ENCODE data around the gene PTPRN2. TPM values are rescaled to one million over a fixed set of nuclear protein-coding genes. Genes with fewer than 3 reads are reported as not detected.
"Not testable (repeated sequence)": the region's sequence is repeated elsewhere in the genome, so short reads cannot be mapped to it uniquely, and the experiment has no call there.

PTPRN2 gene
- total RNA-seq, 1 donor from 2014 or later: 0.41 TPM

- H3K4me3 Mint-ChIP-seq: no peak overlapping the region
- intact Hi-C loops (cut with micrococcal nuclease): no loop called here
- peaks cover 42% of the 10 kb centered on the region for H3K9me3 Mint-ChIP-seq
Measured at GRCh38 chr7:158176561-158177173, 411.0 kb downstream of the PTPRN2 start.

DNA sequence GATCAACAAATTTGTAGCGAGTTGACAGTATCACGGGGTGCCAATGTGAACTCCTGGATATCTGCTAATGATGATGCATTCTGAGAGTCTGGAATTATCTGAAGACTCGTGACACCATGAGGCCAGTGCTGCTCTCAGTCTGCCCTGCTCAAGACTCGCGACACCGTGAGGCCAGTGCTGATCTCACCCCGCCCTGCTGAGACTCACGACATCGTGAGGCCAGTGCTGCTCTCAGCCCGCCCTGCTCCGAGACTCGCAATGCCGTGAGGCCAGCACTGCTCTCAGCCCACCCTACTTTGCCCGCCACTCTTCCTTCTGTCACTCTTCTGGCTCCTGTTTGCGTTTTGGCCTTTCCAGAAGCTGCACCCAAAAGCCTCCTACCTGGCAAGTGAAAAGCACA is 411.8 kb downstream of the PTPRN2 start:
- no peak for DNase-seq (ENCODE audit: low spot score)
- Mint-ChIP-seq H3K27me3 (ENCODE audit: insufficient read depth) (no peaks in the 10 kb centered on the region), H3K4me1 (ENCODE audit: low read depth) (no peaks in the 10 kb centered on the region), H3K4me3 (no peak overlapping the region), H3K36me3 (ENCODE audit: low read depth) (no peaks in the 10 kb centered on the region), H3K27ac (no peak overlapping the region), H3K9me3 (peaks cover 42% of the 10 kb centered on the region)
- intact Hi-C loops (cut with micrococcal nuclease): no loop called here

More at GRCh38 chr7:158176561-158177173, 411.0 kb downstream of the PTPRN2 start:
- Mint-ChIP-seq H3K36me3 (ENCODE audit: low read depth) (no peaks in the 10 kb centered on the region), H3K27ac (no peak overlapping the region), H3K27me3 (ENCODE audit: insufficient read depth) (no peaks in the 10 kb centered on the region), H3K4me1 (ENCODE audit: low read depth) (no peaks in the 10 kb centered on the region)
- DNase-seq (ENCODE audit: low spot score): no peak

DNA sequence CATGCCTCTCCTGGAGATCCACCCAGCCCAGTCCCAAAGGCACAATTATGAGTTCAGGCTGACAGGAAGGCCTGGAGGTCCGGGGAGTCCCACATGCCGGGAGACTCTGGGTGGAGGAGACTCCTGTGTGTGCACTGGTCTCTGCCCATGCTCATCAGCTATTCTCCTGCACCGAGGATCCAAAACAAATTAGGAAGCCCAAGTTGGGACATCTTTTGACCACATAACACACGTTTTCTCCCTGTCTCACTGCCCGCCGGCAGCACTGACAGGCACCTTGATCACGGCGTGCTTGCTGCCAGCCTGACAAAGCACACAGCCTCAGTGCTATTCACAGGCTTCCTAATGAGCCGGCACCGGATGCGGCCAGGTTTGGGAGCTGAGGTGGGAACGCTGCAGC is 412.7 kb downstream of the PTPRN2 start:
- no peak for DNase-seq (ENCODE audit: low spot score)
- Mint-ChIP-seq H3K36me3 (ENCODE audit: low read depth) (no peaks in the 10 kb centered on the region), H3K4me1 (ENCODE audit: low read depth) (no peaks in the 10 kb centered on the region), H3K4me3 (no peak overlapping the region), H3K27me3 (ENCODE audit: insufficient read depth) (no peaks in the 10 kb centered on the region), H3K27ac (no peak overlapping the region), H3K9me3 (peaks cover 42% of the 10 kb centered on the region)
- intact Hi-C loops (cut with micrococcal nuclease): no loop called here

- no peaks in the 10 kb centered on the region for H3K36me3 Mint-ChIP-seq (ENCODE audit: low read depth)
- H3K27ac Mint-ChIP-seq: no peak overlapping the region
- H3K4me3 Mint-ChIP-seq: no peak overlapping the region
- H3K27me3 Mint-ChIP-seq (ENCODE audit: insufficient read depth): no peaks in the 10 kb centered on the region
- intact Hi-C loops (cut with micrococcal nuclease): no loop called here
- no peaks in the 10 kb centered on the region for H3K4me1 Mint-ChIP-seq (ENCODE audit: low read depth)
- peaks cover 21% of the 10 kb centered on the region for H3K9me3 Mint-ChIP-seq
- no peak for DNase-seq (ENCODE audit: low spot score)
Measured at GRCh38 chr7:158167373-158167772, 420.2 kb downstream of the PTPRN2 start.

GRCh38 chr7:158166386-158167340 is 421.0 kb downstream of the PTPRN2 start:
- no peak for DNase-seq (ENCODE audit: low spot score)
- Mint-ChIP-seq H3K36me3 (ENCODE audit: low read depth) (no peaks in the 10 kb centered on the region), H3K27ac (no peak overlapping the region), H3K4me1 (ENCODE audit: low read depth) (no peaks in the 10 kb centered on the region), H3K4me3 (no peak overlapping the region), H3K27me3 (ENCODE audit: insufficient read depth) (no peaks in the 10 kb centered on the region), H3K9me3 (peaks cover 18% of the 10 kb centered on the region)
- intact Hi-C loops (cut with micrococcal nuclease): no loop called here

DNA sequence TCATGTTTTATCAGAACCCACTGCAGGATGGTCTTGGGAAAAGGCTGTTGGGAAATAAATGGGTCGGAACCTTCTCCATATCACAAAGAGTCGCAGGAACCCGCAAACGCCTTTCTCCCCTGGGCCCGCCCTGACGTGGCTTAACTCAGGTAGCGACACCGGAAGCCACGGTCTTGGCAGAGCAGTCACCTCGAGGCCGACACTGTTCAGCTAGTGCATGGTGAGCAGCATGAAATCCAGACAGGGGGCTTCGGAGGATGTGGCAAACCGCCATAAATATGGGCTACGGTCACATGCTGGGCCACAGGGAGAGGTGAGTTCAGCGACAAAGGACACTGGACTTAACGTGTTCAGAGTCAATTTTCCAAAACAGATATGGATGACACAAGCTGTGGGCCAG is 421.9 kb downstream of the PTPRN2 start:
- H3K36me3 Mint-ChIP-seq (ENCODE audit: low read depth): no peaks in the 10 kb centered on the region
- no peaks in the 10 kb centered on the region for H3K4me1 Mint-ChIP-seq (ENCODE audit: low read depth)
- no peak overlapping the region for H3K4me3 Mint-ChIP-seq
- intact Hi-C loops (cut with micrococcal nuclease): no loop called here
- no peak for DNase-seq (ENCODE audit: low spot score)
- no peaks in the 10 kb centered on the region for H3K27me3 Mint-ChIP-seq (ENCODE audit: insufficient read depth)
- no peak overlapping the region for H3K27ac Mint-ChIP-seq
- H3K9me3 Mint-ChIP-seq: peaks cover 18% of the 10 kb centered on the region

DNA sequence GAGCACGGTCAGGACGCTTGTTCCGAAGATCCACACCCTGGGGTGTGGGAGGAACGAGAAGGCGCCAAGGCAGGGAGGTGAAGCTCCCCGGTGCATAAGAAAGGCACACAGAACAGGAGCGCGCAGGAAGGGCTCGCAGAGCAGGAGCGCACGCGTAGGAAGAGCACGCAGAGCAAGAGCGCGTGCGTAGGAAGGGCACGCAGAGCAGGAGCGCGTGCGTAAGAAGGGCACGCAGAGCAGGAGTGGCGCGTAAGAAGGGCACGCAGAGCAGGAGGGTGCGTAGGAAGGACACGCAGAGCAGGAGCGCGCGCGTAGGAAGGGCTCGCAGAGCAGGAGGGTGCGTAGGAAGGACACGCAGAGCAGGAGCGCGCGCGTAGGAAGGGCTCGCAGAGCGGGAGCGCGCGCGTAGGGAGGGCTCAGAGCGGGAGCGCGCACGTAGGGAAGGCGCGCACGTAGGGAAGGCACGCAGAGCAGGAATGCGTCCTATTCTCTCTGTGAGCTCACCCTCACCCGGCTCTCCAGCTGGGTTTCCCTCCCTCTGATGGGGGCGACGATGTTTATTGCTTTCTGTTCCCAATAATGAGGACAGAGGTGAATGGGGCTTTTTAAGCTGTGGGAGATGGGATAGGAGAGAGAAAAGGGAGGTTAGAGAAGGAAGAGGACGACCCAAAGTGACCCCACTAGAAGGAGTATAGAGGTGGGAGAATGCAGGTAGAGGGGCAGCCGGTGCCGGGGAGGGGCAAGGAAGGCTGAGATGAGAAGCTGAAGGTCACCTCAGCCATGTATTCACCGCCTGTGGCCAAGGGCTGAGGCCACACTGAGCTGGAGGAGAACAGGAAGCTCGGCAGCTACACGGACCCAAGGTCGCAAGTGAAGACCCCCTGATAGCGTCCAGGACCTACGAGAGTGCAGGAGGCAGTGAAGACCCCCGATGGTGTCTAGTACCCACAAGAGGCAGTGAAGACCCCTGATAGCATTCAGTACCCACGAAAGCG is 423.2 kb downstream of the PTPRN2 start:
- DNase-seq (ENCODE audit: low spot score): no peak
- no peaks in the 10 kb centered on the region for H3K27me3 Mint-ChIP-seq (ENCODE audit: insufficient read depth)
- no peak overlapping the region for H3K27ac Mint-ChIP-seq
- no peak overlapping the region for H3K4me3 Mint-ChIP-seq
- no peaks in the 10 kb centered on the region for H3K4me1 Mint-ChIP-seq (ENCODE audit: low read depth)
- no peaks in the 10 kb centered on the region for H3K36me3 Mint-ChIP-seq (ENCODE audit: low read depth)
- intact Hi-C loops (cut with micrococcal nuclease): no loop called here
- H3K9me3 Mint-ChIP-seq: peaks cover 18% of the 10 kb centered on the region

GRCh38 chr7:158161194-158161593 is 426.4 kb downstream of the PTPRN2 start:
- no peaks in the 10 kb centered on the region for H3K4me1 Mint-ChIP-seq (ENCODE audit: low read depth)
- intact Hi-C loops (cut with micrococcal nuclease): no loop called here
- no peak overlapping the region for H3K27ac Mint-ChIP-seq
- no peaks in the 10 kb centered on the region for H3K27me3 Mint-ChIP-seq (ENCODE audit: insufficient read depth)
- peaks cover 27% of the 10 kb centered on the region for H3K9me3 Mint-ChIP-seq
- no peak for DNase-seq (ENCODE audit: low spot score)
- no peaks in the 10 kb centered on the region for H3K36me3 Mint-ChIP-seq (ENCODE audit: low read depth)
- no peak overlapping the region for H3K4me3 Mint-ChIP-seq

DNA sequence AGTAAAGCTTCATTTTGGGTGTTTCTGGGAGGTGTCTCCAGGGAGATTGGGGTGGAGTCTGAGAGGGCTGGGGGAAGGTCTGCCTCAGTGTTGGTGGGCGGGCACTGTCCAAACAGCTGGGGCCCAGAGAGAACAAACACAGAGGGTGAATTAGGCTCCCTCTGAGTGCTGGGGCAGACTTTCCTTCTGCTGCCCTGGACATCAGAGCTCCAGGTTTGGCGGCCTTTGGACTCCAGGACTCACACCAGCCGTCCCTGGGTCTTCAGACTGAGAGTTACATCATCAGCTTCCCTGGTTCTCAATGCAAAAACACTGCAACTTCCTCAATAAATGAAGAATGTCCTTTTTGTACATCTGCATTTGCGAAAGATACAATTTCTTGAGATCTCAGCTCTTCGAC is 427.4 kb downstream of the PTPRN2 start:
- H3K4me3 Mint-ChIP-seq: no peak overlapping the region
- H3K9me3 Mint-ChIP-seq: peaks cover 35% of the 10 kb centered on the region
- no peaks in the 10 kb centered on the region for H3K36me3 Mint-ChIP-seq (ENCODE audit: low read depth)
- no peaks in the 10 kb centered on the region for H3K27me3 Mint-ChIP-seq (ENCODE audit: insufficient read depth)
- DNase-seq (ENCODE audit: low spot score): no peak
- H3K4me1 Mint-ChIP-seq (ENCODE audit: low read depth): no peaks in the 10 kb centered on the region
- H3K27ac Mint-ChIP-seq: no peak overlapping the region
- intact Hi-C loops (cut with micrococcal nuclease): no loop called here

DNA sequence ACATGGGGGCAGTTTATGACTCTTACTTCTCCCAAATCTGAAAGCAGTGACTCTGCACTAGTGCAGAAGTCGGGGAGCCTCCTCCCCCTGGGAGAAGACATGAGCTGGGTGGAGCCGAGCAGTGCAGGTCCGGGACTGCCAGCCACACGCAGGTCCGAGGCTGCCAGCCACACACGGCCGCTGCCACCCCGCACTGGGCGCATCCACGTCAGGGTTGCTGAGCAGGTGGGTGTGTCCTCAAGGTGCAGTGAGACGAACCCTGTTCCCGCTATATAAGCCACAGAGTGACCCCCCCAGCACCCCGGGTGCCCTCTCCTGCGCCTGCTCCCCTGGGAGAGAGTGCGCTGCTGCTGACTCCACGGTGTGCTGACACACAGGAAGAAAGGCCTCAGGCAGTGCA is 430.2 kb downstream of the PTPRN2 start:
- no peaks in the 10 kb centered on the region for H3K36me3 Mint-ChIP-seq (ENCODE audit: low read depth)
- no peaks in the 10 kb centered on the region for H3K27me3 Mint-ChIP-seq (ENCODE audit: insufficient read depth)
- H3K4me1 Mint-ChIP-seq (ENCODE audit: low read depth): no peaks in the 10 kb centered on the region
- peaks cover 19% of the 10 kb centered on the region for H3K9me3 Mint-ChIP-seq
- intact Hi-C loops (cut with micrococcal nuclease): no loop called here
- DNase-seq (ENCODE audit: low spot score): no peak
- H3K4me3 Mint-ChIP-seq: no peak overlapping the region
- H3K27ac Mint-ChIP-seq: no peak overlapping the region

DNA sequence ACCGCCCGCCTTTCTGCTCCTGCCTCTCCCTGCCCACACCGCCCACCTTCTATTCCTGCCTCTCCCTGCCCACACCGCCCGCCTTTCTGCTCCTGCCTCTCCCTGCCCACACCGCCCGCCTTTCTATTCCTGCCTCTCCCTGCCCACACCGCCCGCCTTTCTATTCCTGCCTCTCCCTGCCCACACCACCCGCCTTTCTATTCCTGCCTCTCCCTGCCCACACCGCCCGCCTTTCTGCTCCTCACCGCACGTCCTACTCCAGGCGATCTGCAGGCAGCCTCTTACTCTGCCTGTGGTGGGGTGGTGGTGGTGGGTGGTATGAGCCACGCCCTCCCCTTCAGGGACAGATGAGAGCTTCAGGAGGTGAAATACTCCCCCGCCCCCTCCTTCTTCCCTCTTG is 436.4 kb downstream of the PTPRN2 start:
- H3K4me3 Mint-ChIP-seq; H3K27me3 Mint-ChIP-seq (ENCODE audit: insufficient read depth); H3K4me1 Mint-ChIP-seq (ENCODE audit: low read depth); H3K27ac Mint-ChIP-seq; H3K36me3 Mint-ChIP-seq (ENCODE audit: low read depth); intact Hi-C loops (cut with micrococcal nuclease): not testable (repeated sequence)
- peak; percentile 18 for DNase-seq (ENCODE audit: low spot score)
- peaks cover 28% of the 10 kb centered on the region for H3K9me3 Mint-ChIP-seq

DNA sequence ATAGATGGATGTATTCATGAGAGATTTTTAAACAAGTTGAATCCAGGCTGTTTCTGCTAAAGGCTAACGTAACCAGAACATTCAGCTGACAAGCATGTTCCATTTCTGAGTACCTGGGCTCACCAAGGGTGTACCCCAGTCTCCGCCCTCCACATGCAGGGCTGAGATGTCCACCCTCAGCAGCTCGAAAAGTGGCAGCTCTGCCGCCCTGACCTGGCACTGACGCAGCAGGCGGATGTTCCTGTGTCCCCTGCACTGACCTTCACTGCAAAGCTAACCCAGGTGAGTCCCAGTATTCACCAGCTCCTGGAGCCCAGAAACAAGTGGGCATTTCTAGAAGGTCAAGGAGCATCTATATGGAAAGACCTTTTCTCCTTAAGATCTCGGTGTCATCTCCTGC is 437.4 kb downstream of the PTPRN2 start:
- intact Hi-C loops (cut with micrococcal nuclease): no loop called here
- no peaks in the 10 kb centered on the region for H3K27me3 Mint-ChIP-seq (ENCODE audit: insufficient read depth)
- no peak overlapping the region for H3K27ac Mint-ChIP-seq
- no peak overlapping the region for H3K4me3 Mint-ChIP-seq
- peaks cover 27% of the 10 kb centered on the region for H3K9me3 Mint-ChIP-seq
- no peak for DNase-seq (ENCODE audit: low spot score)
- no peaks in the 10 kb centered on the region for H3K36me3 Mint-ChIP-seq (ENCODE audit: low read depth)
- H3K4me1 Mint-ChIP-seq (ENCODE audit: low read depth): no peaks in the 10 kb centered on the region

All from activated T-helper 1 cell treated with anti-CD3 and anti-CD28 coated beads, Interleukin-12 subunit alpha, Interleukin-12 subunit beta, Interleukin-2, Interleukin-4 antibody, amounts not matched to agents 30 ng/mL and 10 ng/mL and 1 ng/mL, durations not matched to agents 14 hours and 24 hours and 36 hours (primary cell).